SK-N-SH treated with all-trans-retinoic acid at 6 μM for 48 hours (cell line): ENCODE results near the gene CARTPT.

Experiments
- ARNTL ChIP-seq: fragments of 450-650 bp; formaldehyde crosslinking; IDR thresholded peaks from 2 replicates; pipeline ENCODE4 v1.5.0; 2020; ENCODE audit warnings: low read depth, mild to moderate bottlenecking, moderate library complexity, borderline replicate concordance
- CREB5 ChIP-seq: fragments of 250-450 bp; sonication (Bioruptor Pico); IDR thresholded peaks from 2 replicates; pipeline ENCODE4 v1.5.1; 2020; ENCODE audit warnings: low read depth, mild to moderate bottlenecking, moderate library complexity
- CSDC2 ChIP-seq: fragments of 250-450 bp; sonication (Bioruptor Pico); IDR thresholded peaks from 2 replicates; pipeline ENCODE4 v1.5.0; 2020; ENCODE audit warnings: mild to moderate bottlenecking, moderate library complexity
- PPARA ChIP-seq: fragments of 250-450 bp; sonication (Bioruptor Pico); IDR thresholded peaks from 2 replicates; pipeline ENCODE4 v1.5.0; 2020; ENCODE audit warnings: mild to moderate bottlenecking, borderline replicate concordance
- RARB ChIP-seq: fragments of 250-450 bp; sonication (Bioruptor Pico); IDR thresholded peaks from 2 replicates; pipeline ENCODE4 v1.8.0; 2021; ENCODE audit warnings: mild to moderate bottlenecking, moderate library complexity
- ZFP3 ChIP-seq: fragments of 250-450 bp; sonication (Bioruptor Pico); IDR thresholded peaks from 2 replicates; pipeline ENCODE4 v1.5.0; 2020; ENCODE audit warnings: mild to moderate bottlenecking, moderate library complexity
- ZNF70 ChIP-seq: fragments of 450-650 bp; formaldehyde crosslinking; IDR thresholded peaks from 2 replicates; pipeline ENCODE4 v1.5.0; 2020; ENCODE audit warnings: mild to moderate bottlenecking, moderate library complexity
- TF ChIP-seq, protein P1 (sequence below): fragments of 250-450 bp; sonication (Bioruptor Pico); IDR thresholded peaks from 2 replicates; pipeline ENCODE4 v1.5.0; 2020; ENCODE audit warnings: mild to moderate bottlenecking, moderate library complexity

GRCh38 chr5:71693828-71694427 is 25.1 kb upstream of the CARTPT start:
- TF ChIP-seq CREB5 (CRISPR knock-in tag) (no peak), ZNF70 (CRISPR knock-in tag) (no peak), ZFP3 (no peak), PPARA (CRISPR knock-in tag) (no peak), ARNTL (CRISPR knock-in tag) (no peak), CSDC2 (CRISPR knock-in tag) (no peak), RARB (CRISPR knock-in tag) (no peak)
- TF ChIP-seq, protein P1, sequence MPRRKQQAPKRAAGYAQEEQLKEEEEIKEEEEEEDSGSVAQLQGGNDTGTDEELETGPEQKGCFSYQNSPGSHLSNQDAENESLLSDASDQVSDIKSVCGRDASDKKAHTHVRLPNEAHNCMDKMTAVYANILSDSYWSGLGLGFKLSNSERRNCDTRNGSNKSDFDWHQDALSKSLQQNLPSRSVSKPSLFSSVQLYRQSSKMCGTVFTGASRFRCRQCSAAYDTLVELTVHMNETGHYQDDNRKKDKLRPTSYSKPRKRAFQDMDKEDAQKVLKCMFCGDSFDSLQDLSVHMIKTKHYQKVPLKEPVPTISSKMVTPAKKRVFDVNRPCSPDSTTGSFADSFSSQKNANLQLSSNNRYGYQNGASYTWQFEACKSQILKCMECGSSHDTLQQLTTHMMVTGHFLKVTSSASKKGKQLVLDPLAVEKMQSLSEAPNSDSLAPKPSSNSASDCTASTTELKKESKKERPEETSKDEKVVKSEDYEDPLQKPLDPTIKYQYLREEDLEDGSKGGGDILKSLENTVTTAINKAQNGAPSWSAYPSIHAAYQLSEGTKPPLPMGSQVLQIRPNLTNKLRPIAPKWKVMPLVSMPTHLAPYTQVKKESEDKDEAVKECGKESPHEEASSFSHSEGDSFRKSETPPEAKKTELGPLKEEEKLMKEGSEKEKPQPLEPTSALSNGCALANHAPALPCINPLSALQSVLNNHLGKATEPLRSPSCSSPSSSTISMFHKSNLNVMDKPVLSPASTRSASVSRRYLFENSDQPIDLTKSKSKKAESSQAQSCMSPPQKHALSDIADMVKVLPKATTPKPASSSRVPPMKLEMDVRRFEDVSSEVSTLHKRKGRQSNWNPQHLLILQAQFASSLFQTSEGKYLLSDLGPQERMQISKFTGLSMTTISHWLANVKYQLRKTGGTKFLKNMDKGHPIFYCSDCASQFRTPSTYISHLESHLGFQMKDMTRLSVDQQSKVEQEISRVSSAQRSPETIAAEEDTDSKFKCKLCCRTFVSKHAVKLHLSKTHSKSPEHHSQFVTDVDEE (CRISPR knock-in tag) = no peak
